K562 (cell line): Measurements from ENCODE around the gene LTBP1. TPM values are rescaled to one million over a fixed set of nuclear protein-coding genes. Genes with fewer than 3 reads are reported as not detected.

Experiments
- ATAC-seq: fragments of 200-7000 bp; cut with Tn5 transposase; 3 replicates; pipeline ENCODE4 v1.9.1; 2020; ENCODE audit warnings: moderate library complexity
- BruUV-seq: library from RNA; stranded (reverse); fragments of 400-500 nt; replicated peaks from 2 replicates; lab custom pipeline; 2021; lab: Mats Ljungman, UMichigan
- CTCF ChIA-PET: fragments of 300-600 bp; formaldehyde crosslinking; extraction: SDS; loops from one replicate; lab custom pipeline; 2021; ENCODE audit warnings: low intra/inter-chr PET ratio; lab: Yijun Ruan, JAX
- POLR2A ChIA-PET: fragments of 300-600, 350-650 bp; sonication (Branson Sonifier 250); formaldehyde crosslinking; extraction: SDS; loops from one replicate; lab custom pipeline; 2021; ENCODE audit warnings: antibody characterized with exemption, inconsistent platforms; lab: Yijun Ruan, JAX
- DNase-seq, 4 experiments: peaks; one replicate each; pipeline versions ENCODE4 v3.0.0 to v3.0.0-alpha.2; 2011 to 2018; ENCODE audit warnings: low spot score in 3 of 4, mixed read lengths in 3 of 4; ENCODE audit errors: extremely low read depth in 1 of 4
- FAIRE-seq: peaks from 2 replicates; lab custom pipeline; 2011; peaks lifted over from hg19 to GRCh38; lab: Jason Lieb, UNC
- H2AFZ ChIP-seq: 2 replicates; pipeline ENCODE4 v1.6.0; 2011; ENCODE audit warnings: low read depth, low read length, control low read depth, inconsistent platforms
- H3K27ac ChIP-seq: fragments of 200-600 bp; 3 replicates; pipeline ENCODE4 v1.8.0; 2011; ENCODE audit warnings: low read depth, mild to moderate bottlenecking, control low read depth, inconsistent platforms, low read length, moderate library complexity, mixed read lengths; ENCODE audit errors: extremely low read depth
- H3K27me3 ChIP-seq, 2 experiments: fragments of 300-600 bp in 1 of 2; 2 replicates in 1 of 2; 3 replicates in 1 of 2; pipeline versions ENCODE4 v1.6.0 to v1.8.0; 2011; ENCODE audit warnings: inconsistent platforms in 2 of 2, low read length in 2 of 2, mild to moderate bottlenecking in 1 of 2, mixed read lengths in 1 of 2, moderate library complexity in 1 of 2; ENCODE audit not compliant: control insufficient read depth in 2 of 2, insufficient read depth in 2 of 2
- H3K36me3 ChIP-seq: fragments of 300-600 bp; 3 replicates; pipeline ENCODE4 v1.8.0; 2011; ENCODE audit warnings: mild to moderate bottlenecking, low read length, inconsistent platforms; ENCODE audit not compliant: control insufficient read depth, insufficient read depth
- H3K4me1 ChIP-seq, 2 experiments: fragments of 200-600 bp in 1 of 2; replicated peaks in 1 of 2; 2 replicates in 1 of 2; 3 replicates in 1 of 2; pipeline versions ENCODE4 v1.5.1 to v1.8.0; 2011; ENCODE audit warnings: inconsistent platforms in 2 of 2, low read length in 2 of 2, mild to moderate bottlenecking in 1 of 2, mixed read lengths in 1 of 2, moderate library complexity in 1 of 2; ENCODE audit not compliant: control insufficient read depth in 2 of 2, insufficient read depth in 2 of 2
- H3K4me2 ChIP-seq: 2 replicates; pipeline ENCODE4 v1.6.1; 2011; ENCODE audit warnings: low read length, control low read depth, inconsistent platforms, mixed read lengths; ENCODE audit not compliant: insufficient read depth
- H3K4me3 ChIP-seq: fragments of 200-600 bp; sonication (generic), shearing (Covaris generic); 2 replicates; pipeline ENCODE4 v1.5.1; 2016; ENCODE audit warnings: control low read depth, inconsistent platforms
- H3K79me2 ChIP-seq: fragments of 200-600 bp; 3 replicates; pipeline ENCODE4 v1.8.0; 2011; ENCODE audit warnings: low read length, inconsistent platforms; ENCODE audit not compliant: control insufficient read depth, insufficient read depth
- H3K9ac ChIP-seq, 2 experiments: 2 replicates each; pipeline versions ENCODE4 v1.6.0 to v1.6.1; 2011; ENCODE audit warnings: low read depth in 2 of 2, low read length in 2 of 2, control low read depth in 1 of 2, inconsistent platforms in 1 of 2, mild to moderate bottlenecking in 1 of 2, mixed read lengths in 1 of 2; ENCODE audit not compliant: insufficient read depth in 1 of 2
- H3K9me1 ChIP-seq: one replicate; pipeline ENCODE4 v1.6.0; 2011; ENCODE audit warnings: inconsistent platforms, mild to moderate bottlenecking, low read length, moderate library complexity; ENCODE audit not compliant: control insufficient read depth, insufficient read depth
- H3K9me3 ChIP-seq: replicated peaks from 2 replicates; pipeline ENCODE4 v1.5.1; 2011; ENCODE audit warnings: low read depth, low read length, inconsistent platforms; ENCODE audit not compliant: control insufficient read depth, insufficient read depth
- H4K20me1 ChIP-seq: replicated peaks from 2 replicates; pipeline ENCODE4 v1.6.1; 2011; ENCODE audit warnings: low read length, inconsistent platforms, mixed read lengths; ENCODE audit not compliant: control insufficient read depth, insufficient read depth
- ARNT ChIP-seq, 2 experiments: fragments of 450-650 bp; IDR thresholded peaks; 2 replicates each; pipeline ENCODE4 v1.6.1; 2016; ENCODE audit warnings: mild to moderate bottlenecking in 1 of 2
- ESRRB ChIP-seq: fragments of 250-450 bp; sonication (Bioruptor Pico); IDR thresholded peaks from 2 replicates; pipeline ENCODE4 v1.5.0; 2020; ENCODE audit warnings: mild to moderate bottlenecking, moderate library complexity, borderline replicate concordance
- FIP1L1 ChIP-seq: fragments of 200-400 bp; formaldehyde crosslinking; IDR thresholded peaks from 2 replicates; pipeline ENCODE4 v1.6.1; 2018; ENCODE audit warnings: mild to moderate bottlenecking, low read depth, low read length; ENCODE audit not compliant: poor library complexity, severe bottlenecking
- HBP1 ChIP-seq: fragments of 450-650 bp; formaldehyde crosslinking; IDR thresholded peaks from 2 replicates; pipeline ENCODE4 v1.4.0; 2022; ENCODE audit warnings: missing genetic modification characterization
- ILK ChIP-seq: fragments of 450-650 bp; IDR thresholded peaks from 2 replicates; pipeline ENCODE4 v1.6.1; 2016; ENCODE audit warnings: missing genetic modification characterization, low read depth, mild to moderate bottlenecking, missing compliant biosample characterization, moderate library complexity, borderline replicate concordance
- MTF1 ChIP-seq: fragments of 250-450 bp; sonication (Bioruptor Pico); IDR thresholded peaks from 2 replicates; pipeline ENCODE4 v1.9.0; 2021; ENCODE audit warnings: moderate library complexity, mild to moderate bottlenecking, inconsistent platforms, borderline replicate concordance
- NRF1 ChIP-seq, 2 experiments: fragments of 450-650 bp; IDR thresholded peaks in 1 of 2; conservative IDR thresholded peaks in 1 of 2; 2 replicates each; pipeline ENCODE4 v1.6.1; 2014; ENCODE audit warnings: mild to moderate bottlenecking in 2 of 2
- RAD21 ChIP-seq, 2 experiments: fragments of 250-450 bp in 1 of 2; fragments of 450-650 bp in 1 of 2; sonication (Bioruptor Pico) in 1 of 2; formaldehyde crosslinking in 1 of 2; IDR thresholded peaks in 1 of 2; conservative IDR thresholded peaks in 1 of 2; 2 replicates each; pipeline versions ENCODE4 v1.4.0 to v1.8.0; 2020 to 2022; ENCODE audit warnings: mild to moderate bottlenecking in 2 of 2, moderate library complexity in 1 of 2
- SMAD1 ChIP-seq: fragments of 150-350 bp; IDR thresholded peaks from 2 replicates; pipeline ENCODE4 v1.6.1; 2014; ENCODE audit warnings: low read length, low read depth; ENCODE audit not compliant: partially characterized antibody
- STAT5B ChIP-seq: fragments of 250-450 bp; sonication (Bioruptor Pico); IDR thresholded peaks from 2 replicates; pipeline ENCODE4 v1.8.0; 2021; ENCODE audit warnings: mild to moderate bottlenecking, inconsistent platforms
- TAF1 ChIP-seq: IDR thresholded peaks from 2 replicates; pipeline ENCODE4 v1.6.1; 2011; ENCODE audit warnings: mild to moderate bottlenecking, low read length, moderate library complexity; ENCODE audit not compliant: insufficient read depth, control insufficient read depth, severe bottlenecking; ENCODE audit errors: extremely low read depth
- ZBTB1 ChIP-seq: sonication (generic); formaldehyde crosslinking; IDR thresholded peaks from 2 replicates; pipeline ENCODE4 v1.8.1; 2023; ENCODE audit warnings: missing genetic modification reagents, low read depth, mild to moderate bottlenecking, borderline replicate concordance
- ZBTB5 ChIP-seq: fragments of 450-650 bp; IDR thresholded peaks from 2 replicates; pipeline ENCODE4 v1.6.1; 2017; ENCODE audit warnings: antibody characterized with exemption
- ZNF384 ChIP-seq: IDR thresholded peaks from 2 replicates; pipeline ENCODE4 v1.6.1; 2012; ENCODE audit warnings: low read depth, low read length, improper control_type of control experiment
- WGBS: fragments of 100-300 bp; shearing (Covaris generic); methylation state at CpG from one replicate; pipeline ENCODE4 v1.1.6; 2016; ENCODE audit warnings: low coverage, mixed read lengths; ENCODE audit not compliant: insufficient coverage; ENCODE audit errors: missing lambda C conversion rate; 5-methylcytosine and 5-hydroxymethylcytosine counted together
- in situ Hi-C: fragments of 300-500 bp; cut with MboI; formaldehyde crosslinking; loops from 4 replicates; pipeline ENCODE4 v1.15.0; 2018; ENCODE audit warnings: inconsistent platforms, mixed read lengths
- intact Hi-C: fragments of 100-400 bp; cut with micrococcal nuclease; formaldehyde crosslinking; loops from 2 replicates; pipeline ENCODE4 v1.14.2; 2022
- polyA plus RNA-seq, 8 experiments: library from polyadenylated mRNA; depleted of rRNA in 4 of 8; stranded (reverse) in 5 of 8; unstranded in 3 of 8; fragments of >200 nt; fragmentation: Nextera tagmentation in 2 of 8; fragmentation: Illumina TruSeq in 1 of 8; extraction: Ambion mirVana in 2 of 8; extraction: Trizol in 1 of 8; gene quantifications; 2 replicates each; pipeline versions ENCODE4 v1.2.1 to v1.2.3, GENCODE V29; 2011 to 2014; ENCODE audit warnings: inconsistent platforms in 1 of 8, missing spikeins in 1 of 8
- total RNA-seq, 7 experiments: library from RNA; depleted of rRNA in 6 of 7; stranded (reverse); fragments of >200 nt in 6 of 7; fragmentation: Illumina TruSeq in 2 of 7; extraction: Trizol in 2 of 7; gene quantifications; 2 replicates each; pipeline versions ENCODE4 v1.2.1 to v1.2.3, GENCODE V29; 2011 to 2021; ENCODE audit warnings: low replicate concordance in 1 of 7
- TF ChIP-seq, protein P1 (sequence below): sonication (generic); formaldehyde crosslinking; IDR thresholded peaks from 2 replicates; pipeline ENCODE4 v1.8.0; 2022; ENCODE audit warnings: mild to moderate bottlenecking, missing genetic modification reagents

LTBP1 gene
- total and polyA plus RNA-seq, 9 of the 15 experiments (the other 6 are each of a cell fraction or from before 2014, with no cell fraction given) = 3.6 to 16.4 (median 8.5) TPM

GRCh38 chr2:33074197-33074596 is 127.4 kb downstream of the LTBP1 start:
- Histone ChIP-seq H4K20me1 (no peaks in the 10 kb centered on the region), H3K27ac (no peak overlapping the region), H3K9me3 (no peaks in the 10 kb centered on the region), H3K36me3 (no peaks in the 10 kb centered on the region; the same call in 2 of the 3 replicates), H3K4me2 (no peak overlapping the region), H3K4me1 (peaks cover 0 to 6% of the 10 kb centered on the region in 2 experiments; a peak in 2 of 5 replicates), H3K4me3 (no peak overlapping the region), H3K9ac (no peak overlapping the region), H3K9me1 (no peaks in the 10 kb centered on the region), H3K27me3 (no peaks in the 10 kb centered on the region), H2AFZ (no peak overlapping the region), H3K79me2 (no peaks in the 10 kb centered on the region)
- ChIA-PET POLR2A (no interaction called here), CTCF (no interaction called here)
- FAIRE-seq (no peak), ATAC-seq (no peak), DNase-seq (no peak)
- BruUV-seq = no TSS peak
- in situ Hi-C loops (no loop called here), intact Hi-C loops (no loop called here)
- WGBS = 34% methylated on average over 6 of the region's 6 CpGs
- TF ChIP-seq NRF1 (conservative IDR thresholded peaks at IDR 0.05 in 1 of 2, IDR thresholded peaks at IDR 0.05 in 1 of 2) (no peak), FIP1L1 (no peak), RAD21 (CRISPR knock-in tag; conservative IDR thresholded peaks at IDR 0.05 in 1 of 2, IDR thresholded peaks at IDR 0.05 in 1 of 2) (no peak), SMAD1 (no peak), TAF1 (no peak), STAT5B (CRISPR knock-in tag) (no peak), MTF1 (CRISPR knock-in tag) (no peak), ILK (tag) (no peak), HBP1 (CRISPR knock-in tag) (no peak), ZNF384 (no peak), ESRRB (no peak), ZBTB1 (CRISPR knock-in tag) (no peak), ZBTB5 (no peak), ARNT (IDR thresholded peaks at IDR 0.05) (no peak)
- TF ChIP-seq, protein P1, sequence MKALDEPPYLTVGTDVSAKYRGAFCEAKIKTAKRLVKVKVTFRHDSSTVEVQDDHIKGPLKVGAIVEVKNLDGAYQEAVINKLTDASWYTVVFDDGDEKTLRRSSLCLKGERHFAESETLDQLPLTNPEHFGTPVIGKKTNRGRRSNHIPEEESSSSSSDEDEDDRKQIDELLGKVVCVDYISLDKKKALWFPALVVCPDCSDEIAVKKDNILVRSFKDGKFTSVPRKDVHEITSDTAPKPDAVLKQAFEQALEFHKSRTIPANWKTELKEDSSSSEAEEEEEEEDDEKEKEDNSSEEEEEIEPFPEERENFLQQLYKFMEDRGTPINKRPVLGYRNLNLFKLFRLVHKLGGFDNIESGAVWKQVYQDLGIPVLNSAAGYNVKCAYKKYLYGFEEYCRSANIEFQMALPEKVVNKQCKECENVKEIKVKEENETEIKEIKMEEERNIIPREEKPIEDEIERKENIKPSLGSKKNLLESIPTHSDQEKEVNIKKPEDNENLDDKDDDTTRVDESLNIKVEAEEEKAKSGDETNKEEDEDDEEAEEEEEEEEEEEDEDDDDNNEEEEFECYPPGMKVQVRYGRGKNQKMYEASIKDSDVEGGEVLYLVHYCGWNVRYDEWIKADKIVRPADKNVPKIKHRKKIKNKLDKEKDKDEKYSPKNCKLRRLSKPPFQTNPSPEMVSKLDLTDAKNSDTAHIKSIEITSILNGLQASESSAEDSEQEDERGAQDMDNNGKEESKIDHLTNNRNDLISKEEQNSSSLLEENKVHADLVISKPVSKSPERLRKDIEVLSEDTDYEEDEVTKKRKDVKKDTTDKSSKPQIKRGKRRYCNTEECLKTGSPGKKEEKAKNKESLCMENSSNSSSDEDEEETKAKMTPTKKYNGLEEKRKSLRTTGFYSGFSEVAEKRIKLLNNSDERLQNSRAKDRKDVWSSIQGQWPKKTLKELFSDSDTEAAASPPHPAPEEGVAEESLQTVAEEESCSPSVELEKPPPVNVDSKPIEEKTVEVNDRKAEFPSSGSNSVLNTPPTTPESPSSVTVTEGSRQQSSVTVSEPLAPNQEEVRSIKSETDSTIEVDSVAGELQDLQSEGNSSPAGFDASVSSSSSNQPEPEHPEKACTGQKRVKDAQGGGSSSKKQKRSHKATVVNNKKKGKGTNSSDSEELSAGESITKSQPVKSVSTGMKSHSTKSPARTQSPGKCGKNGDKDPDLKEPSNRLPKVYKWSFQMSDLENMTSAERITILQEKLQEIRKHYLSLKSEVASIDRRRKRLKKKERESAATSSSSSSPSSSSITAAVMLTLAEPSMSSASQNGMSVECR (CRISPR knock-in tag) = no peak
